Natural killer cell (primary cell): ENCODE data around the gene ANKFN1. TPM values are rescaled to one million over a fixed set of nuclear protein-coding genes. Genes with fewer than 3 reads are reported as not detected.

Source experiments
- ATAC-seq, 3 donors: fragments of 150-1000 bp in 2 of 3; fragments of 200-7000 bp in 1 of 3; cut with Tn5 transposase; 1 replicate in 1 of 3; 2 replicates in 2 of 3; pipeline ENCODE4 v1.10.0; 2021; ENCODE audit warnings: mild to moderate bottlenecking in 2 of 3, moderate library complexity in 2 of 3
- DNase-seq, 2 donors: peaks; one replicate each; pipeline versions ENCODE4 v3.0.0 to v3.0.0-alpha.2; 2013 to 2021; ENCODE audit warnings: mixed read lengths in 1 of 2
- H3K27ac ChIP-seq: one replicate; pipeline ENCODE4 v1.5.1; 2013; ENCODE audit warnings: mild to moderate bottlenecking, low read length
- H3K27me3 ChIP-seq: one replicate; pipeline ENCODE4 v1.6.1; 2013; ENCODE audit warnings: low read length; ENCODE audit not compliant: control insufficient read depth, insufficient read depth
- H3K36me3 ChIP-seq: one replicate; pipeline ENCODE4 v1.6.1; 2013; ENCODE audit warnings: low read length; ENCODE audit not compliant: control insufficient read depth, insufficient read depth
- H3K4me1 ChIP-seq: one replicate; pipeline ENCODE4 v1.6.1; 2013; ENCODE audit warnings: low read length; ENCODE audit not compliant: control insufficient read depth, insufficient read depth
- H3K4me3 ChIP-seq: one replicate; pipeline ENCODE4 v1.5.1; 2013; ENCODE audit warnings: low read length
- H3K9me3 ChIP-seq: one replicate; pipeline ENCODE4 v1.6.1; 2013; ENCODE audit warnings: low read length; ENCODE audit not compliant: control insufficient read depth, insufficient read depth
- H3K27ac Mint-ChIP-seq, 2 donors: one replicate each; pipeline ENCODE4 v1.8.0; 2022; ENCODE audit warnings: mild to moderate bottlenecking in 2 of 2, mixed read lengths in 2 of 2, moderate library complexity in 1 of 2
- H3K27me3 Mint-ChIP-seq, 2 donors: one replicate each; pipeline ENCODE4 v1.8.0; 2022; ENCODE audit warnings: low read depth in 2 of 2, mixed read lengths in 2 of 2
- H3K36me3 Mint-ChIP-seq: one replicate; pipeline ENCODE4 v1.8.0; 2022; ENCODE audit warnings: mixed read lengths
- H3K4me1 Mint-ChIP-seq, 2 donors: one replicate each; pipeline ENCODE4 v1.8.0; 2022; ENCODE audit warnings: mixed read lengths in 2 of 2
- H3K4me3 Mint-ChIP-seq: one replicate; pipeline ENCODE4 v1.8.0; 2022; ENCODE audit warnings: mild to moderate bottlenecking, moderate library complexity, mixed read lengths
- H3K9me3 Mint-ChIP-seq, 2 donors: one replicate each; pipeline ENCODE4 v1.8.0; 2022; ENCODE audit warnings: mixed read lengths in 2 of 2
- CTCF ChIP-seq: fragments of 200-600 bp; IDR thresholded peaks from one replicate; pipeline ENCODE4 v1.8.0; 2022; ENCODE audit warnings: antibody characterized with exemption
- WGBS: methylation state at CpG from one replicate; pipeline ENCODE4 v1.1.7; 2013; ENCODE audit warnings: missing lambda C conversion rate; ENCODE audit not compliant: insufficient coverage; 5-methylcytosine and 5-hydroxymethylcytosine counted together
- intact Hi-C: fragments of 100-400 bp; cut with micrococcal nuclease; formaldehyde crosslinking; loops from one replicate; pipeline ENCODE4 v1.14.2; 2022
- total RNA-seq, 4 donors: library from RNA; stranded (reverse); fragments of 120-200 nt in 1 of 4; gene quantifications; one replicate each; pipeline versions ENCODE4 v1.2.3 to v1.2.4, GENCODE V29; 2013 to 2022

The ANKFN1 gene
- total RNA-seq, 3 donors from 2014 or later (not counting 1 experiment from before 2014, with no cell fraction given): not detected

- intact Hi-C loops: no loop called here
Measured at GRCh38 chr17:56557682-56558081, 404.4 kb downstream of the ANKFN1 start.

GRCh38 chr17:56558088-56558487, 404.8 kb downstream of the ANKFN1 start:
- DNase-seq (no peak), ATAC-seq (no peak)
- H3K36me3 Mint-ChIP-seq: no peaks in the 10 kb centered on the region
- intact Hi-C loops: no loop called here
- Histone ChIP-seq H3K4me3 (no peak overlapping the region), H3K27me3 (no peaks in the 10 kb centered on the region), H3K27ac (no peak overlapping the region), H3K9me3 (no peaks in the 10 kb centered on the region), H3K36me3 (no peaks in the 10 kb centered on the region), H3K4me1 (no peaks in the 10 kb centered on the region)
- H3K9me3 Mint-ChIP-seq: no peaks in the 10 kb centered on the region
- no peak overlapping the region for H3K27ac Mint-ChIP-seq
- peaks cover 13 to 17% of the 10 kb centered on the region in 2 donors for H3K27me3 Mint-ChIP-seq
- 92% methylated on average over 7 of the region's 7 CpGs for WGBS
- H3K4me3 Mint-ChIP-seq: no peak overlapping the region
- no peak for TF ChIP-seq CTCF
- no peaks in the 10 kb centered on the region for H3K4me1 Mint-ChIP-seq

More at GRCh38 chr17:56557682-56558081, 404.4 kb downstream of the ANKFN1 start:
- Mint-ChIP-seq H3K4me1 (no peaks in the 10 kb centered on the region), H3K36me3 (no peaks in the 10 kb centered on the region), H3K4me3 (no peak overlapping the region), H3K27ac (no peak overlapping the region), H3K27me3 (peaks cover 13 to 17% of the 10 kb centered on the region in 2 donors), H3K9me3 (no peaks in the 10 kb centered on the region)
- 83% methylated on average over 8 of the region's 8 CpGs for WGBS
- no peaks in the 10 kb centered on the region for H3K4me1 ChIP-seq
- no peaks in the 10 kb centered on the region for H3K27me3 ChIP-seq
- no peak for TF ChIP-seq CTCF
- H3K36me3 ChIP-seq: no peaks in the 10 kb centered on the region
- no peak overlapping the region for H3K27ac ChIP-seq
- DNase-seq (no peak), ATAC-seq (no peak)
- H3K4me3 ChIP-seq: no peak overlapping the region
- H3K9me3 ChIP-seq: no peaks in the 10 kb centered on the region
